ENCODE data around the gene DOCK11.

DNA sequence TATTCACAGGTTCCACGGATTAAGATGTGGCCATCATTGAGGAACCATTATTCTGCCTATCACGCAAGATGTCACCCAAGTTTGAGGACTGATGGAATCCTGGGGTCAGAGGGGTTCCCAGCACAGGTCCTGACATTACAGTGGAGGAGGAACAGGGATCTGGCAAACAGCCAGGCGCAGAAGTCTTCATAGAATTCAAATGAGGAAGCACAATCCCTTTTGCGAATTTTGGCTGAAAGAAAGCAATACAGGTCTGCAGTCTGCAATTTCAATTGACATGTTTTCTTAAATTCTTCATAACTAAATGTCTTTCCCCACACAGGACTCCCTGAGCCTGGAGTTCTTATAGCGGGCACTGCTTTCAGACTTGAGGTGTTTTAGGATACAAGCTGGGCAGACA lies 14.5 kb downstream of the DOCK11 start:
- TF ChIP-seq, protein P1, sequence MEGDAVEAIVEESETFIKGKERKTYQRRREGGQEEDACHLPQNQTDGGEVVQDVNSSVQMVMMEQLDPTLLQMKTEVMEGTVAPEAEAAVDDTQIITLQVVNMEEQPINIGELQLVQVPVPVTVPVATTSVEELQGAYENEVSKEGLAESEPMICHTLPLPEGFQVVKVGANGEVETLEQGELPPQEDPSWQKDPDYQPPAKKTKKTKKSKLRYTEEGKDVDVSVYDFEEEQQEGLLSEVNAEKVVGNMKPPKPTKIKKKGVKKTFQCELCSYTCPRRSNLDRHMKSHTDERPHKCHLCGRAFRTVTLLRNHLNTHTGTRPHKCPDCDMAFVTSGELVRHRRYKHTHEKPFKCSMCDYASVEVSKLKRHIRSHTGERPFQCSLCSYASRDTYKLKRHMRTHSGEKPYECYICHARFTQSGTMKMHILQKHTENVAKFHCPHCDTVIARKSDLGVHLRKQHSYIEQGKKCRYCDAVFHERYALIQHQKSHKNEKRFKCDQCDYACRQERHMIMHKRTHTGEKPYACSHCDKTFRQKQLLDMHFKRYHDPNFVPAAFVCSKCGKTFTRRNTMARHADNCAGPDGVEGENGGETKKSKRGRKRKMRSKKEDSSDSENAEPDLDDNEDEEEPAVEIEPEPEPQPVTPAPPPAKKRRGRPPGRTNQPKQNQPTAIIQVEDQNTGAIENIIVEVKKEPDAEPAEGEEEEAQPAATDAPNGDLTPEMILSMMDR (IDR thresholded peaks at IDR 0.05; ENCODE audit: extremely low read depth in 1 of 2, insufficient read depth in 1 of 2, low read depth in 1 of 2, low read length in 2 of 2): no peak
- TF ChIP-seq FOS (IDR thresholded peaks at IDR 0.05; ENCODE audit: borderline replicate concordance, insufficient read depth, low read length): no peak
